NCI-H1694 (cell line): ENCODE results near the gene OR6K3.
"Not testable (repeated sequence)": the region's sequence is repeated elsewhere in the genome, so short reads cannot be mapped to it uniquely, and the experiment has no call there.

ENCODE experiments used
- DNase-seq: peaks from one replicate; lab custom pipeline; 2025; lab: John Stamatoyannopoulos, UW

Gene OR6K3

GRCh38 chr1:158720620-158721019 lies at the start of gene OR6K3:
Gene OR6K3, minus strand, starts transcription at chr1:158720720. Its CDS starts 2,605 bp downstream, at chr1:158718115.
- DNase-seq, result no peak

DNA sequence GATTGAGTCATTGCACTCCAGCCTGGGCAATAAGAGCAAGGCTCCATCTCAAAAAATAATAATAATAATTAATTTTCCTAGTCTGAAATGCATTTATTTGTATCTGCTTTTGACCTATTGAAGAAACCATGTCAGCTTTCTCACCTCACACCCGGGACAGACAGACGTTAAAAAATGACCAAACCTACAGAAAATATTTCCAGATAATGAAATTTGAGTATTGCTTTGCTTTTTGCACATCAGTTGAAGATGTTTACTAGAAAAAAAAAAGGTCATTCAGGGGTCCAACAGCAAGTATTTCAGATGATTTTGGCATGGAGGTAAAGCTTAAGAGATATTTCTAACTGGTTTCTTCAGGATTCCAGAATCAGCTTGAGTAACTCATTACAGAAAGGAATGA lies 33.9 kb upstream of the OR6K3 start, which contains the start of gene OR6K6:
Gene OR6K6 (plus strand): TSS at position 301 of the 400 bp plus-strand sequence. CDS start 168 bp downstream, outside the sequence.
- DNase-seq, result no peak

GRCh38 chr1:158752155-158752712 lies 31.7 kb upstream of the OR6K3 start:
- DNase-seq, result no peak

DNA sequence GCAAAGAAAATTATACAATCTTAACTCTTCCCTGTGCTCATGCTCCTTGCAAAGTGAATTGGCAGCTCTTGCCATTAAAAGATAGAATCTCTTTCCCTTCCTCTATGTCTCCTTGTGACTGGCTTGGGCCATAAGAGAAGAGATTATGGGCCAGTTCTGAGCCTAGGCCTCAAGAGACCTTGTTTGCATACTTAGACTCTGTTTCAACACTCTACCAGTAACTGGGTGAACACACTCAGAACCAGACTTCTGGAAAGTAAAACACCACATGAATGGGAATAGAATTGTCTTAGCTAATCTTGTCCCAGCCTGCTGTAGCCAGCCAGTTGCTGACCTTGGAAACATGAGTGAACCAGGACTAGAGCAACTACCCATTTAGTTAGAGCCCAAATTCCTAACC lies 15.3 kb upstream of the OR6K3 start:
- DNase-seq, result no peak

DNA sequence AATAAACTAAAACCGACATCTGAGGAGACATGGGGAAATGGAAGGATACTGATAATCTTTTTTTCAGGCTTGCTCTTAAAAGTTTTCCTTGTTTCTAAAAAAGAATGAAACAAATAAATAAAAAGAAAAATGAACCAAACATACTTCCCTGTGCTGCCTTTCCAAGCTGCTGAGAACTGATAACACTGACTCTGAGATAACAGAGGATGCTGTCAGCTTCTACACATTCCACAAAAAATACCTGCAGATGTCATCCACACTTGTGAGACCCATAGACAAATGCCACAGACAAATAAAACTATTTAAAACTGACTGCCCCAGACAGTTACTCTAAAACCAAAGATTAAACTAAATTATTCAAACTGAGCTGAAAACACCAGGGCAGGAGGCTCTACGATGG lies 12.0 kb upstream of the OR6K3 start:
- DNase-seq, result no peak

DNA sequence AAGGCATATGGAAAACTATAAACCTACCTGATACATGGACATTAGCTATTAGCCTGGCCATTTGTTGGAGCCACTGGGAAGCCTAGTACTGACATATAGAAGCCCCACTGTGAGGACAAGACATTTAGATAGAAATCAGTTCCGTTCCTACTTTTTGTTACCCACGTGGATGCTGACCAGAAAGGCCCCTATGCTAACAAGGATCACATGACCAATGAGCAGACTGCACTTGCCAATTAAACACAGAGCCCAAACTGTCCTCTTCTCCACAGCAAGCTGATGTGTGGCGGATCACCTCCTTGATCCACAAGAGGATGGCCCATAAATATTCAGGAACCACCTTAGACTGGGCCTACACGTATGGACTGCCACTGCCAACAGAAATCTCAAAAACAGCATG lies 11.2 kb upstream of the OR6K3 start:
- DNase-seq, result no peak

DNA sequence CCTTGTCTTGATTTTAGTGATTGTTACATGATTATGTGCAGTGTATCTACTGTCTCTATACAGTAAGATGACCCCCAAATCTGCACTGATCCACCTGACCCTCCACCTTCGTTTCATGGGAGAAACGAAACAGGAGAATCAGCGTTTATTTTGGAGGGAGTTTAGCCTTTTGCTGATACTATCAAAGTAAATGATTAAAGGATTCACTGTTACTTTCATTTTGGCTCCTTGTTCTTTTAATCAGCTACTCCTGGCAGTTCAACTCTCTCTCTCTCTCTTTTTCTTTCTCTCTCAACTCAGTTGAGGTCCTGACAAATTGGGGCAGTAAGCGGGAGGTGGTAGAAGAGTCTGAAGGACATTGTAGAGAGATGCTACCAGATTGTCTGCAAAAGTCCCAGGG lies 9.9 kb upstream of the OR6K3 start:
- no peak for DNase-seq

DNA sequence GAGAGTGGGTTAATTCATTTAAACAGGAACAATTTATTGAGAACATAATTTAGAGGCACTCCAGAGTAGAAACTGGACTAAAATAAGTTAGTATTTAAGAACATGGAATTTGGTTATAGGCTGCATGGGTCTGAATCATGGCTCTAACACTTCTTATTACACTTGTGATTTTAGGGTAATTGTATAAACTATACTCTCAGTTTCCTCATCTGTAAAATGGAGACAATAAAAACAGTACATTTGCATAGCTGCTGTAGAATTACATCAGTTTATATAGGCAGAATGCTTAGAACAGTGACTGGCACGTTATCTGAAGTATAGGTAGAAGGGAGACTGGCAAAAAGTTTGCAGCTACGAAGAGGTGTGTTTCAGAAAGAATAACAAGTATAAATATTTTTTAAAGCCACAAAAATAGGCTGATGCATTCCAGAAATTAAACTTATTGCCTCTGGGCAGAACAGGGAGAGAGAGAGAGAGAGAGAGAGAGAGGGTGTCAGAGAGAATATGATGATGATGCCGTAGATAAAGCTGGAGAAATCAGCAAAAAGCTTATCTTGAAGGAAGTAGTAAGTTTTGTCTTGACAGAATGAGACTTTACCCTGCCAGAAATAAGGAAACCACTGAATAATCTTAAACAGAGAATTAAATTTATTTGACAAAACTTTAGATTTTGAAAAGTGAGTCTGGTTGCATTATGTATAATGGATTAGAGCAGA lies 8.1 kb upstream of the OR6K3 start:
- no peak for DNase-seq

DNA sequence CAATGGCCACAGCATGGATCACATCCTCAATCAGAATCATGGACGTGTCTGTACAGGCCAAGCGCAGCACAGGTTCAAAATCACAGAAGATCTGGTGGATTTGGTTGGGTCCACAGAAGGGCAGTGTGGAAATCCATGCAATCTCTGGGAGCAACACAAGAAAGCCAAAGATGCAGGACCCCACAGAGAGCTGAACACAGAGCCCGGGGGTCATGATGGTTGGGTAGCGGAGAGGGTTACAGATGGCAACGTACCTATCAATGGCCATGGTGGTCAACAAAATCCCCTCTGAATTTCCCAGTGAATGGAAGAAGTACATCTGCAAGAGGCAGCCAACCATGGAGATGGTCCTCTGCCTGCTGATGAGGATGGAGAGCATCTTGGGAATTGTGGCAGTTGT lies 3.9 kb upstream of the OR6K3 start:
- no peak for DNase-seq

GRCh38 chr1:158719664-158720063 lies 856 bp downstream of the OR6K3 start:
- no peak for DNase-seq

DNA sequence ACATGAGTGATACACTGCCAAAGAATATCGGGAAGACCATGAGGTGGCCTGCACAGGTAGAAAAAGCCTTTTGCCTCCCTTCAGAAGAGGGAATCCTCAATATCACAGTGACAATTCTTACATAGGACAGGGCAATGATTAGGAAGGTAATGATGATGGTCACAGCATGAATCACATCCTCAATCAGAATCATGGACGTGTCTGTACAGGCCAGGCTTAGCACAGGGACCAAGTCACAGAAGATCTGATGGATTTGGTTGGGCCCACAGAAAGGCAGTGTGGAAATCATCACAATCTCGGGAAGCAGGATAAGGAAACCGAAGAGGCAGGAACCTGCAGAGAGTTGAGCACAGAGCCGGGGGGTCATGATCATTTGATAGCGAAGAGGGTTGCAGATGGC lies 3.2 kb downstream of the OR6K3 start:
- DNase-seq, result no peak

DNA sequence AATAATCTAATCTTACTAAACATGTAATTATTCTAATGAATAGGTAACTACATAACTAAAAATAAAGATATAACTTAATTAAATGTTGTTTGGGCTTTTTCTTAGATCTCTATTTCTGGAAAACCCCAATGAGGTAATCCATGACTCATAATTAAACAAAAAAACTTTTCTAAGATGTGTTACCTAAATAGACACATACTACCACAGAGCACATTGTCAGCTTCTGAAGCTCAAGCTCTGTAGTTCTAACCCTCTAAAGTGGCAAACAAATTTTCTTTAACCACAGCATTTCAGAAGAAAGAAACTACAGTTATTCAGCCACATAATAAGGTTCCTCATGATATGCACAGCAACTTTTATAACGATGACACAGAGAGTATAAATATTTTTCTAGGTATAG lies 4.2 kb downstream of the OR6K3 start:
- no peak for DNase-seq

GRCh38 chr1:158714754-158715153 lies 5.8 kb downstream of the OR6K3 start:
- DNase-seq, result no peak

- no peak for DNase-seq
Measured at GRCh38 chr1:158711098-158711497, 9.4 kb downstream of the OR6K3 start.

- DNase-seq, result no peak
Measured at GRCh38 chr1:158706096-158706495, 14.4 kb downstream of the OR6K3 start.

DNA sequence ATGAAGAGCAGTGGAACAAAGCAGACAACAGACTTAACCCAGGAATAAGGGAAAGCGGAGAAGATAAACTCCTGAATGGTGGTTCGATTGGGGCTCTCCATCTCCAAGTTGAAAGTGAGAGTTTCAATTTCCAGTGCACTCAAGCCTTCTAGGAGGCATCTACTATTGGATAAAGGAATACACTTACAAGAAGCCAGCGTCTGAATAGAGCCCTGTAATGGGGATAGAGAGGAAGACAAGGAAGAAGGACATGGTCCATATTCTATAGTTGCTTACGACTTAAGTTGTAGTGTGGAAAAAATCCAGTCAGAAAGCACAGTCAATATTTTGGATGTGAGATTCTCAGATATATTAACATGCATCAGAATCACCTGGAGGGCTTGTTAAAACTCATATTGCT lies 20.0 kb downstream of the OR6K3 start, which contains the start of gene OR6K2:
Gene OR6K2 (minus strand): TSS at position 101 of the 400 bp plus-strand sequence. CDS start 0 bp downstream, at position 101.
- DNase-seq, result no peak

- DNase-seq, result no peak
Measured at GRCh38 chr1:158694596-158694995, 25.9 kb downstream of the OR6K3 start.

DNA sequence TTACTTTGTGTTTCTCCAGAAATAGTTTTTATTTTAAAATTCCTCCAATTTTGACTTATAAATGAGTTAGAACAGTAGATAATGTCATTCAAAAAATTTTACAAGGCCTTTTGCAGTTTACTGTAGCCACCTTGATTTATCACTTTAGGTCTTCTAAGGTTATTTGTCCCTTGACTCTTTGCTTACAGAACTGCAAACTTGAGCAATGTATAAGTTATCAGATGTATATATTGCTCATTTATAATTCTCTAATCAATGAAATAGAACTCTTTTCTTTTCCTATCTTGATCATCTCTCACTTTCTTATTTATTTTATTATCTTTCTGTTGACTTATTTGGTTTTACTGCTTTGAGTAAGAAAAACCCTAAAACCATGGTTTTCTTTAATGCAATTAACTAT lies 28.2 kb downstream of the OR6K3 start:
- DNase-seq, result no peak

- DNase-seq, result no peak
Measured at GRCh38 chr1:158691907-158692306, 28.6 kb downstream of the OR6K3 start.

DNA sequence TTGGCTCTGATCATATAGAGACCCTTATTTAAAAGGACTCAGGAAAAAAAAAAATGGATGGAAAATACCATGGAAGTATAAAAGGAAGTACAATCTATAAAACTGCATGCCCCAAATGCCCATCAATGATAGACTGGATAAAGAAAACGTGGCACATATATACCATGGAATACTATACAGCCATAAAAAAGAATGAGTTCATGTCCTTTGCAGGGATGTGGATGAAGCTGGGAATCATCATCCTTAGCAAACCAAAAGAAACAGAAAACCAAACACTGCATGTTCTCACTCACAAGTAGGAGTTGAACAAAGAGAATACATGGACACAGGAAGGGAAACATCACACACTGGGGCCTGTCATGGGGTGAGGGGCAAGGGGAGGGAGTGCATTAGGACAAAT lies 29.4 kb downstream of the OR6K3 start:
- not testable (repeated sequence) for DNase-seq

DNA sequence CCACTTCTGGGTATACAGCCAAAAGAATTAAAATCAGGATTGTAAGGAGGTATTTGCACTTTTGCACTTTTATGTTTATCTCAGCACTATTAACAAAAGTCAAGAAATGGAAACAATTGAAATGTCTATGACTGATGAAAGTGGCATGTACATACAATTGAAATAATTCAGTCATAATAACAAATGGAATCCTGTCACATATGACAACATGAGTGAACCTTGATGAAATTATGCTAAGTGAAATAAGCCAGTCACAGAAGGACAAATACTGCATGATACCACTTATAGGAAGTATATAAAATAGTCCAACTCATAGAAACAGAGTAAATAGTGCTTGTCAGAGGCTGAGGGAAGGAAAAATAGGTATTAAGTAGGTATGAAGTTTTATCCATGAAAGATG lies 30.6 kb downstream of the OR6K3 start:
- DNase-seq, result no peak

DNA sequence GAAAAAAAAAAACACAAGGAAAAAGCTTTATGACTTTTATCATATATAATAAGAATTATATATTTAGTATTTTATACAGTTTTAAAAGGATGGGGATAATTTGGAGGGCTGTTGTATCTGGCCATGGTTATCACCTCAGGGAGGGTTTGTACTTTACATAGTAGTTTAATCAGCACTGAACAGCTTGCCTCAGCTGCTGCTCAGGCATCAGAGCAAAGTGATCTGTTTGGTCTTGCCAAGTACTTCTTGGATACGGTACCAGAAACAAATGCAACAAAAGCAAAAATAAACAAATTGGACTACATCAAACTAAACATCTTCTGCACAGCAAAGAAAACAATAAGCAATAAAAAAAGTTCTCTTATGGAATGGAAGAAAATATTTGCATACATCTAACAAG lies 31.4 kb downstream of the OR6K3 start:
- no peak for DNase-seq

DNA sequence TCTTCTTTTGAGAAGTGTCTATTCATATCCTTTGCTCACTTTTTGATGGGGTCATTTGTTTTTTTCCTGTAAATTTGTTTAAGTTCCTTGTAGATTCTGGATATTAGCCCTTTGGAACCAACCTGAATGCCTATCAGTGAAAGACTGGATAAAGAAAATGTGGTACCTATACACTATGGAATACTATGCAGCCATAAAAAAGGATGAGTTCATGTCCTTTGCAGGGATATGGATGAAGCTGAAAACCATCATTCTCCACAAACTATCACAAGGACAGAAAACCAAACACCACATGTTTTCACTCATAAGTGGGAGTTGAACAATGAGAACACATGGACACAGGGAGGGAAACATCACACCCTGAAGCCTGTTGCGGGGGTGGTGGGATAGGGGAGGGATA lies 32.2 kb downstream of the OR6K3 start:
- not testable (repeated sequence) for DNase-seq

DNA sequence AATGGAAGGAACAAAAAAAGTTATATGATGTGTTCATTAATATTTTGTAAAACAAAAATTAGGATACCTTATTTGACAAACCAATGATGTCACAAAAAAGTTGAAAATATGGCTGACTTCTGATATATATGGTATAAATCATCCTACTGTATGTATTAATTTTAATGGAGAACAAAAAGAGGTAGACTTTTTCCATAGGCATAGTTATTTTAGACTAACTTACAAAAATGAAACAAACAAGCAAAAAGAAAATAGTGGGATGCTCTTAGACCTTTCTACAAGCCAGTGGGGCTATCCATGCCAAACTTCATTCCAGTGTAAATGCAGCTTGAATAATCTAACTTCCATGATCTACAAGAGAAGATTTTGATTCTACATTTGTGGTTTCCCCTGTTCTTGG lies 33.5 kb downstream of the OR6K3 start:
- DNase-seq, result no peak
